Activated effector memory CD4-positive, alpha-beta T cell treated with Interleukin-2 at 50 U/mL for 16 hours (primary cell): Measurements from ENCODE around the gene PFDN6.

Source experiments
- DNase-seq: peaks from one replicate; pipeline ENCODE4 v3.0.0-alpha.2; 2020

Gene PFDN6

DNA sequence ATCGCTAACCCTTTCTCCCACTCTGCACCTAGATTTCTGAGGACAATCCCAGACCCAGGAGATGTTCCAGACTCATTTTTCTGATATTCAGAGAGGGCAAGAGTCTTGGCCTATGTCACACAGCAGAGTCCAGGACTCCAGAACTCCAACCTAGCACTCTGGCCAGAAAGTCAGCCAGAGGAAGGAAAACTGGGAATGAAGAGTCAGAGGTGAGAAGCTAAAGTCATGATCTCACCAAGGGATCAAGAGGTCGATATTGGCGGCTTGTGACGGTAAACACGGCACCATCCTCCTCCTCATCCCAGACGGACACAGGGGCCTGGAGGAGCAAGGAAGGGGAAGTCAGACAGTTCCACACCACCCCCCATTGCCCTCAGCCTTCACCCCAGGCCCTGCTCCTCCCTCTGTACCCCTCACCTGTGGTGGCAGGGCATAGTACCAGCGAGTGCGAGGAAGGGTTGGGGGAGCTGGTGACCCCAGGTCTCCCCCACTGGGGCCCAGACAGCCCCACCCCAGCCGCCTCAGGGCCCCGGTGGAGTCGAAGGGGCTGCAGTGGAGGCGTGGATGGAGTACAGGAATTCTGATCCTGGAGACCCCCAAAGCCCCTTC lies 7.5 kb downstream of the PFDN6 start:
- no peak for DNase-seq

GRCh38 chr6:33297406-33297955 lies 8.1 kb downstream of the PFDN6 start:
- DNase-seq, result no peak

DNA sequence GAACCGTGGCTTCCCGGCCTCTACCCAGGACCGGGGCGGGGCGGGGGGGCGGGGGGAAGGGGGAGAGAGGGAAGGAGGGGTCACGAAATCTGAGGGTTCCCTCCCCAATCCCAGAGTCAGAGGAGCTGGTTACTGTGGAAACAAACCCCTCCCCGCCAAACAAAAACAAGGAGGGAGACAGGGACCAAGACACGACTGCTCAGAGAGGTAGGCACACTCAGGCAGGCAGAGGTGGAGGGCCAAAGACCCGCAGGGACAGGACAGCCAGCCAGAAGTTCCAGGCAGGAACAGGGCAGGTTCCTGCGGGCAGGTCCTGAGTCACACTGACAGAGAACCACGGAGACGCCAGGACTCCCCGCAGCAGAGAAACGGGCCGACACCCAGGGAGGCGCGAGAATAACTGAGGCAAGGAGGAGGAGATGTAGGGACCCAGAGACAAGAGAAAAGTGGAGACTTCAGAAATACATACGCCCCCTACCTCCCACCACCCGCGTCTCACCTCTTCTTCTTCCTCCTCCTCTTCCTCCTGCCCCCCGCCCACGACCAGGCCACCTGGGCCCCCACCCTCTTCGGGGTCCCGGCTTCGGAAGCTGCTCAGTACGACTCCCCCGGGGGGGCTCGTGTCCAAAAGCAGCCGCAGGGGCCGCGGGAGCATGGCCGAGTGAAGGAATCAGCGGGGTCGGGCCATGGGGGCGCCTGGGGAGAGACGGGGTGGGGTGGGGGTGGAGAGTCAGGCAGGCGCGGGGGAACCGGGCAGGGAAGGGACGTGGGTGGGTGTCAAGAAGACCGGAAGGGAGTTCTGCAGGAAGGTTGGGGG lies 8.8 kb downstream of the PFDN6 start:
- peak; percentile 31 for DNase-seq

- peak; percentile 62 for DNase-seq
Observed at GRCh38 chr6:33298773-33299236, 9.4 kb downstream of the PFDN6 start, which contains the start of gene RGL2. RGL2 (minus strand) TSS chr6:33298942; CDS start chr6:33298610, 332 bp downstream.

- peak; percentile 91 for DNase-seq
Observed at GRCh38 chr6:33299237-33299944, 10.0 kb downstream of the PFDN6 start.

- DNase-seq, result no peak
Observed at GRCh38 chr6:33301877-33302276, 12.5 kb downstream of the PFDN6 start.

DNA sequence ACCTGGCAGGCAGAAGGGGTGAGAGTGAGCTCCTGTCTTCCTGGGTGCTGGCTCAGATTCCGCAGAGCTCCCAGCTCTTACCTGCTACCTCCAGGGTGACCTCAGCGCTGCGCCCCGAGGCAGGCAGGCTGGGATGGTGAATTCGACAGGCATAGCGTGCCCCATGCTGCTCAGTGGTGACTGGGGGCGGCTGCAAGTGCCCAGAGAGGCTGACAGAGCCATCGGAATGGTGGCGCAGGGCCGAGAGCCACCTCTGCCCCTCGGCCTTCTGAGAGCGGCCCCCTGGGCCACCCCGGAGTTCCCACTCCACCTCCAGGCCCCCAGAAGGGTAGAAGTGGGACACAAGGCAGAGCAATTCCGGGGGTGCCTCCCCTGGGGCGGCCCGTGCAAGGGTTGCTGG lies 14.8 kb downstream of the PFDN6 start:
- no peak for DNase-seq

- no peak for DNase-seq
Observed at GRCh38 chr6:33305052-33305451, 15.7 kb downstream of the PFDN6 start.

DNA sequence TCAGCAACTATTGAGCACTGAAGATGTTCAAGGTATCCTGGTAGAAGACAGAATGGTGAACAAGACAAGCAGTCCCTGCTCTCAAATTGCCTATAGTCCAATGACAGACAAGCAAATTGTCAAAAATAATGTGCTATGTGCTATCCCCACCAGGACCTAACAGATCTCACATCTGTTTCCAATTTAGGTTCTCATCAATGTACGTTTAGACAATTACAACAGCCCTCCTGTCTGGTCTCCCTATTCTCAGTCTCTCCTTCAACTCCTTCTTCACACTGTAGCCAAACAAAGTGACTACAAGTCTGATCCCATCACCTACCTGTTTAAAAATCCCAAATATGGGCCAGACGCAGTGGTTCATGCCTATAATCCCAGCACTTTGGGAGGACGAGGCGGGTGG lies 17.0 kb downstream of the PFDN6 start:
- no peak for DNase-seq

- peak; percentile 69 for DNase-seq
Observed at GRCh38 chr6:33312361-33313104, 23.1 kb downstream of the PFDN6 start.

- DNase-seq, result peak; percentile 20
Observed at GRCh38 chr6:33313105-33313708, 23.8 kb downstream of the PFDN6 start.

DNA sequence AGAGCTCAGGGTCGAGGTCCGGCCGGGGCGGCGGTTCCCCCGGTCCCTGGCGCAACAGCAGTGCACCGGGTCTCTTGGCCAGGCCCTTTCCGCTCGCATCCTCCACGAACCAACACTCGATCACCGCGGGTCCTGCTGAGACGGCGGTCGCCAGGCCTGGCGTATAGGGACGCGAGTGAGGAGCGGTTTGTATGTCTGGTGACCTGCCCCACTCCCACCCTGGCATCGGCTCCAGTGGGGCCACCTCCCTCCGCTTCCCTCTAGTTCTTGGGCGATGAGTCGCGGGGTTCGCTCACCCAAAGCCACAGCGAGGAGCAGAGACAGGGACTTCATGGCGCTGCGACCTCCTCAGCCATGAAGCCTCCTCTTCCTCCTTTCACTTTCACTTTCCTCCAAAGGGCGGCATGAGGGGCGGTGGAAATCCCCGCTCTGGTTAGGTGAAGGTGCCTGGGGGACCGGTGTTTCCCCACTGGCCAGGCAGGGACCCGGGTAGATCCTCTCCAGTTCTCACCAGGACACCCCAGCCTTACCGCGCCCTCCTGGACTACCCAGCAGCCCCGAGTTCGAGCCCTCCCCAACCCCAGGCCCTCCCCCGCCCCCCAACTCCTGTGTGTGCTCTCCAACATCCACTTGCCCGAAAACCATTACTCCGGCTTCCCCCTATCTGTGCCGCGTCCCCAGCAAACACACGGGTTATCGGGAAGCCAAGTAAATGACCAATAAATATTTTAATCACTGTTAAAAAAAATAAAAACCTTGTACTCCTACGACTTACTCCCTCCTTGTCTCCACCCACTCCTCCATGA lies 24.5 kb downstream of the PFDN6 start, which contains the start of gene TAPBP:
TSS of gene TAPBP (minus strand) at position 370 of the 806 bp plus-strand sequence. CDS start at position 333, 37 bp downstream.
- peak; percentile 69 for DNase-seq

GRCh38 chr6:33314515-33314942 lies 25.1 kb downstream of the PFDN6 start:
- peak; percentile 48 for DNase-seq

- DNase-seq, result no peak
Observed at GRCh38 chr6:33314943-33315792, 25.8 kb downstream of the PFDN6 start.

DNA sequence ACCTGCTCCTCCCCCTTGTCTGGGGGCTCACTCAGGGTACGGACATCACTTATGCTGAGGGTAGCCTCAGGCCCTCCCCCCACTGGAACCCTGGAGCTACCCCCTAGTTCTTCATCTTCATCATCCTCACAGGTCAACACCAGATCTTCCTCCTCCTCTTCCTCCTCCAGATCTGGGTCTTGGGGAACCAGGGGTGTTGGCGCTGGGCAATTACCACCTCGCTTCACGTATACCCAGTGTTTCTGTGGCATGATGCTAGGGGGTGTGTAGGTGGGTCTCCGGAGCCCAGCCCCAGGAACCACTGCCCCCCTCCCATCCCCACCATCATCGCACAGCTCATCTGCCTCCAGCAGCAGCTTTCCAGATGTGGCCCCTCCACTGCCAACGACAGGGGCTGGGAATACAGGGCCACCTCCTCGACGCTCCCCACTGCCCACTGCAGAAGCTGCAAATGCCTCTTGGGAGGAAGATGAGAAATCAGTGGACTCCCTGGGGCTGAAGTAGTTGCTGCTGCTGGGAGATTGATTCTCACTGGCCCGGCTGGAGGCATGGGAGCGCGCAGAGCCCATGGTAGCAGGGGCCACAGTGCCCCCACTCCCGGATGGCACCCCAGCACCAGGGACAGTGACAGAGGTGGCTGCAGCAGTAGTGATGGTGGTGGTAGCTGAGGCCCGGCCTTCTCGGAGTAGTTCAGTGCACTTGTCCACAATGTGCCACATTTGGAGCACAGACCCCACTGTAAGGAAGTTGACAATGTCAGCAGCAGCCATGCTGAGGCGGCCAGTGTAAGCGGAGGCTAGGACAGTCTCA lies 26.6 kb downstream of the PFDN6 start:
- DNase-seq, result no peak

GRCh38 chr6:33316603-33317418 lies 27.4 kb downstream of the PFDN6 start:
- DNase-seq, result no peak

GRCh38 chr6:33317419-33317668 lies 27.9 kb downstream of the PFDN6 start:
- DNase-seq, result no peak

DNA sequence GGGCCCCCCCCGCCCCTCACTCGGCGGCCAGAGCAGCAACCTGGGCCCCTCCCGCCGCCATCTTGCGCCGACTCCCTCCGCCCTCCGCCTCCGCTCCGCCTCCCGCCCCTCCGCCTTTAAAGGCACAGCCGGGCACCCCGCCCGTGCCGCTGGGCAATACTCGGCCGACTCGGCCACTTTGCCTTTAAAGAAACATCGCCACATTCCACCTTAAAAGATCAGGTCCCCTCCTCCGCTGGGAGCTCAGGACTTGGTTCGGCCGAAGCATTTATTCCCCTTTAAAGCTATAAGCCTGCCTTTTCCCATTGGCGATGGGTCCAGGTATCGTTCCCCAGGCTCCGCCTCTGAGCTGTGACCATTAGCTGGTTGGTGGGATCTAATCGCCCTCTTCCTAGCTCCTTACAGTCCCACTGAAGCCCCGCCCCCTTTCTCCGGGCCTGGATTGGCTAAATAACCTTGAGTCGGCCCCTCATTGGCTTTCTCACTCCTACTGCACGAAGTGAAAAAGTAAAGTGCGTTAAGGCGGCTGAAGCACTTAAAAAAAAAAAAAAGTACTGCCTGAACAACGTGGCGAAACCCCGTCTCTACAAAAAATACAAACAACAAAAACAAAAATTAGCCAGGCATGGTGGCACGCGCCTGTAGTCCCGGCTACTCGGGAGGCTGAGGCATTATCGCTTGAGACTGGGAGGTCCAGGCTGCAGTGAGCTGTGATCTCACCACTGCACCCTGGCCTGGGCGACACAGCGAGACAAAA lies 28.4 kb downstream of the PFDN6 start, which contains the start of gene ZBTB22:
TSS of gene ZBTB22 (minus strand) at position 76 of the 757 bp plus-strand sequence. CDS start 828 bp downstream, outside the sequence.
- peak; percentile 93 for DNase-seq
